Smooth muscle cell of bladder (primary cell): ENCODE measurements around the gene MYL12A. TPM values are rescaled to one million over a fixed set of nuclear protein-coding genes. Genes with fewer than 3 reads are reported as not detected.

Experiments used
- total RNA-seq: library from RNA; depleted of rRNA; stranded (reverse); fragments of >200 nt; gene quantifications from 2 replicates; pipeline ENCODE4 v1.2.3, GENCODE V29; 2014

Gene MYL12A
- 813 and 879 TPM in 2 replicates for total RNA-seq

DNA sequence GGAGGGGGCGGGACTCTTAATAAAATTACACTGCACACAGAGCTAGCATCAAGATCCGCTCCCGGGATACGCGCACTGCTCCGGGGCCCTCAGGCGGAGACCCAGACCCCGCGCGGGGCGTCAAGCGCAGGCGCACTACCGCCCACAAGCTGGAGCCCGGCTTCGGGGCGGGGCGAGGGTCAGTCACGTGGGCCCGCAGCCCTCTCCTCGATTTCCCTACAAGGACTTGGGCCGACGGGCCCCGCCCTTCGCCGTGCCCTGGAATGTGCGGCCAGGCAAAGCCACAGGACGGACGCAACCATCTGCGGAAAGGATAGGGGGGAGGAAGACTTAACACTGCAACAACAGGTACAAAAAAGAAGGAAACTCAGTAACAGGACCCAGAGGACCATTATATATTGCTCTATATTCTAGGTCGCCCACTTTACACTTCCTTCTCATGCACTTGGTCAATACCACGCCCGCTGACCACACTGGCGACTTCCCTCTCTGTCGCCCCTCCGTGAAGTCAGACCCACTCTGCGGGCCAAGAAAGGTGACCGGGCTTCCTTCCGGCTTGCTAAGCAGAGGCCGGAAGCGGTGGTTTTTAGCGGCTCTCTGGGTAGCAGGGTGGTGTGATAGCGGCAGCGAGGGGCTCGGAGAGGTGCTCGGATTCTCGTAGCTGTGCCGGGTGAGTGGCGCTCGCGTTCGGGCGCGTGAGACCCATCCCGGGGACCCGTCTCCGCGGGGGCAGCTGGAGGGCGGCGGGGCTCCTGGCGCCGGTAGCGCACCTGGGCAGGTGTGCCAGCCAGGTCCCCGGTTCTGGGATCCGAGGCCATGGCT lies at the start of gene MYL12A:
Gene MYL12A (plus strand): TSS at position 562 of the 822 bp plus-strand sequence. CDS start 5,447 bp downstream, outside the sequence.

DNA sequence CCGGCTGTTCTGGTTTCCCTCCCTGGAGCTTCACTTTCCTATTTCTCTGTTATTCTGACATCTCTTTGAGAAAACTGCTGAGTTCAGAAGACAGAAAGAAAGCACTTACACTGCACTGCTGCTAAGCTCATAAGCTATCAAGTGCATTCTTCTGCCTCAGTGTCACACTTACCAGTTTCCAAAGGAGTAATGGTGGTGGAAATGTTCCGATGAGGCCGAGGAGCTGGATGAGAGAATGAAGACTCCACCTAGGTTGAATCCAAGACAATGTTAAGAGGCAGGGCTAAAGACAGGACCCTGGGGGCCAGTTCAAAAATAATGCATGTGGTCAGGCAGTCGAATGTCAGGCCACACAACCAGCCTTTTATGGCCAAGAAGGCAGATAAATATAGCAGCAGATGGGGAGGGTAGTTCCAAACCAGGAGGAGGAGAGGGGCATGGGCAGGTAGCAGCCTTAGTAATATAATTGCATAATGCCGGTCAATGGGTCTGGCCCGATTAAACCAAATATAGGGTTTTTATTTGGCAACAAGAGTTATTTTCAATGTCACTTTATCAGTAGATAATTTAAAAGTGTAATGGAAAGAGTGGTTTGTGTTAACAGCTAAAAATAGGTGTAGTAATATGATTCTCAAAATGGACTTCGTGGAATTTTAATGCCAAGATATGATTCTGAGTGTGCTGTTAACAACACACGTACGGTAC lies 27.8 kb upstream of the MYL12A start, which contains the start of gene MYOM1:
Gene MYOM1 (minus strand): TSS at position 338 of the 705 bp plus-strand sequence. CDS start 4,745 bp downstream, outside the sequence.

DNA sequence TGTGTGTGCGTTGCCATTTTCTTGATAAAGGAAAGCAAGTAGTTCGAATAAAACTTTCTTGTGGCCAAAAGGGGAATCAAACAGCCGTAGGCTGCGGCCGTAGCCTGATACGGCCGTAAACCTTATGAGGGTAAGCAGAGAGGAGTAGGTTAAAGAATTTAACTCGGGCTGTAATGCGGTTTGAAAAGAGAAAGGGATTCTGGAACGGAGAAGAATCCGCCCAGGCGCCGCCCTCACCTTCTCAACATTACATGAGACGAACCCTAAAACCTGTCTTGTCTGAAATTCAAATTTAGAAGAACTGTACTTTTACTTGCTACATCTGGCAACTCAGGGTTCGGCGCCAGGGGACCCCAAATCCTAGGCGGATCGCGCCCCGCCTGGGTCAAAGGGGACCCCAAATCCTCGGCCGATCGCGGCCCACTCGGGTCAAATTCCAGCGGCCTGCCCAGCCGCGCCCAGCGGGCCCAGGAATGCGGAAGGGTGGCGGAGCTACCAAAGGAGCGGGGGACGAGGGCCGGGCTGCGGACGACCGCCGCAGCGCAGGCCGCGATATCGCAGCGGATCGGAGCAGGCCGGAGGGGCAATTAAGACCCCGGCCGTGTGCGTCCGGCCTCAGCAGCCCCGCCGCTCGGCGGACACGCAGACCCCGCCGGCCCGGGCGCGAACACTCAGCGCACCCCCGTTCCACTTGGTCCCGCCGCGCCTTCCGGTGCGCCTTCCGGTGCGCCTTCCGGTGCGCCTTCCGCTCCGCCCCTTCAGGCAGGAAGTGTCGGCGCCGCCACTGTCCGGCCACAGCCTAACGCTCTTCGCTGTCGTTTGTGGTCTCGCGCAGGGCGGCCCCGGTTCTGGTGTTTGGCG lies 14.0 kb downstream of the MYL12A start, which contains the start of gene MYL12B:
Gene MYL12B (plus strand): TSS at position 761 of the 861 bp plus-strand sequence. CDS start 10,766 bp downstream, outside the sequence.

Other genes starting within 250 kb of the MYL12A start
- 33.9 and 37.8 TPM in 2 replicates for gene LPIN2, start 234.7 kb upstream of the MYL12A start, total RNA-seq
- gene MYOM1, start 27.8 kb upstream of the MYL12A start, total RNA-seq = 1.3 and 2.5 TPM in 2 replicates
- gene MYL12B, start 14.3 kb downstream of the MYL12A start, total RNA-seq = 390 and 424 TPM in 2 replicates
- 179 and 187 TPM in 2 replicates for gene TGIF1, start 202.4 kb downstream of the MYL12A start, total RNA-seq